ENCODE results near the gene SKAP2. TPM values are rescaled to one million over a fixed set of nuclear protein-coding genes. Genes with fewer than 3 reads are reported as not detected.

Gene SKAP2
- total RNA-seq, 1 experiment from 2014 or later, result 3.2 TPM

- Histone ChIP-seq H2BK120ac (ENCODE audit: low read depth, low read length, poor library complexity, severe bottlenecking) (no peak overlapping the region), H3K4me2 (ENCODE audit: insufficient read depth, insufficient read length, low read length) (no peak overlapping the region), H3K9ac (ENCODE audit: extremely low read depth, insufficient read length, low read length) (no peak overlapping the region), H2BK15ac (ENCODE audit: low read depth, low read length) (no peak overlapping the region), H2BK12ac (ENCODE audit: insufficient read length, low read depth, low read length) (no peak overlapping the region), H3K27me3 (ENCODE audit: insufficient read depth, low read length) (no peaks in the 10 kb centered on the region), H3K18ac (ENCODE audit: insufficient read length, low read depth, low read length) (no peak overlapping the region), H3K79me1 (ENCODE audit: insufficient read depth, low read depth, low read length, poor library complexity, severe bottlenecking) (no peaks in the 10 kb centered on the region), H2AFZ (ENCODE audit: low read length) (no peak overlapping the region), H3K79me2 (ENCODE audit: insufficient read depth, low read length) (no peaks in the 10 kb centered on the region), H3K4me1 (ENCODE audit: insufficient read depth, low read length) (no peaks in the 10 kb centered on the region), H2BK5ac (ENCODE audit: insufficient read length, low read length) (no peak overlapping the region), H4K5ac (ENCODE audit: insufficient read length, low read depth, low read length) (no peak overlapping the region), H4K8ac (replicated peaks; ENCODE audit: insufficient read length, low read depth, low read length) (no peak overlapping the region), H3K23ac (ENCODE audit: insufficient read length, low read depth, low read length) (no peak overlapping the region), H3K14ac (ENCODE audit: insufficient read depth, low read length) (no peak overlapping the region), H3K4ac (ENCODE audit: low read depth, low read length) (no peak overlapping the region), H2BK20ac (ENCODE audit: low read depth, low read length, poor library complexity, severe bottlenecking) (no peak overlapping the region), H3K56ac (ENCODE audit: insufficient read length, low read depth, low read length) (no peak overlapping the region), H4K20me1 (ENCODE audit: control insufficient read depth, insufficient read depth, insufficient read length) (no peaks in the 10 kb centered on the region), H3T11ph (ENCODE audit: low read length) (no peak overlapping the region), H2AK5ac (ENCODE audit: insufficient read length, low read length) (no peak overlapping the region), H3K27ac (ENCODE audit: insufficient read length, low read depth, low read length) (no peak overlapping the region), H4K91ac (ENCODE audit: insufficient read length, low read depth, low read length) (no peak overlapping the region), H3K23me2 (ENCODE audit: insufficient read length, low read depth, low read length, poor library complexity, severe bottlenecking) (no peaks in the 10 kb centered on the region), H3K9me3 (ENCODE audit: control insufficient read depth, low read depth, low read length) (no peaks in the 10 kb centered on the region)
- no peak overlapping the region for H3K4me3 Mint-ChIP-seq
- no peak for DNase-seq
- WGBS (ENCODE audit: extremely low coverage, insufficient read length, low lambda C conversion rate), result no CpG with 5 or more reads among the region's 3 CpGs
- peaks cover 1% of the 10 kb centered on the region for H3K27me3 Mint-ChIP-seq (ENCODE audit: low read depth)
- no peak for TF ChIP-seq CTCF (conservative IDR thresholded peaks at IDR 0.05)
- H3K4me1 Mint-ChIP-seq, result no peaks in the 10 kb centered on the region
- H3K36me3 Mint-ChIP-seq (ENCODE audit: insufficient read depth in 1 of 3, low read depth in 3 of 3), result no peaks in the 10 kb centered on the region
- no peak overlapping the region for H3K27ac Mint-ChIP-seq
- H3K9me3 Mint-ChIP-seq, result no peaks in the 10 kb centered on the region
These were observed 27.3 kb upstream of the SKAP2 start for GRCh38 chr7:26891400-26892350.

Data from H9 (cell line).